ENCODE measurements around the gene TMEM186.

GRCh38 chr16:8846401-8846932, 49.0 kb upstream of the TMEM186 start:
- TF ChIP-seq CTCF (IDR thresholded peaks at IDR 0.05) (no peak), POLR2A (IDR thresholded peaks at IDR 0.05) (no peak), POLR2AphosphoS5 (IDR thresholded peaks at IDR 0.05) (no peak)

Measured in transverse colon (tissue), 4 donors.